Muscle layer of colon (tissue), 2 donors: ENCODE data around the gene PDGFD.

ENCODE experiments used
- H3K27ac ChIP-seq: one replicate; pipeline ENCODE4 v1.7.0; 2013; ENCODE audit warnings: low read depth, mild to moderate bottlenecking, low read length, moderate library complexity
- H3K27me3 ChIP-seq, 2 donors: one replicate each; pipeline ENCODE4 v1.7.0; 2013; ENCODE audit warnings: low read length in 2 of 2, mild to moderate bottlenecking in 2 of 2; ENCODE audit not compliant: insufficient read depth in 2 of 2, control insufficient read depth in 1 of 2
- H3K36me3 ChIP-seq: one replicate; pipeline ENCODE4 v1.7.0; 2013; ENCODE audit warnings: mild to moderate bottlenecking, low read length; ENCODE audit not compliant: insufficient read depth
- H3K4me1 ChIP-seq: one replicate; pipeline ENCODE4 v1.7.0; 2013; ENCODE audit warnings: mild to moderate bottlenecking, low read length; ENCODE audit not compliant: insufficient read depth
- H3K4me3 ChIP-seq, 2 donors: one replicate each; pipeline ENCODE4 v1.7.0; 2013; ENCODE audit warnings: low read length in 2 of 2, low read depth in 1 of 2, mild to moderate bottlenecking in 1 of 2, moderate library complexity in 1 of 2
- H3K9ac ChIP-seq: one replicate; pipeline ENCODE4 v1.7.0; 2013; ENCODE audit warnings: low read length
- H3K9me3 ChIP-seq: one replicate; pipeline ENCODE4 v1.7.0; 2013; ENCODE audit warnings: mild to moderate bottlenecking, low read length
- donor health status: abdominal sarcoma.
- donor health status: Adenocarcinoma of cecum.

The PDGFD gene

DNA sequence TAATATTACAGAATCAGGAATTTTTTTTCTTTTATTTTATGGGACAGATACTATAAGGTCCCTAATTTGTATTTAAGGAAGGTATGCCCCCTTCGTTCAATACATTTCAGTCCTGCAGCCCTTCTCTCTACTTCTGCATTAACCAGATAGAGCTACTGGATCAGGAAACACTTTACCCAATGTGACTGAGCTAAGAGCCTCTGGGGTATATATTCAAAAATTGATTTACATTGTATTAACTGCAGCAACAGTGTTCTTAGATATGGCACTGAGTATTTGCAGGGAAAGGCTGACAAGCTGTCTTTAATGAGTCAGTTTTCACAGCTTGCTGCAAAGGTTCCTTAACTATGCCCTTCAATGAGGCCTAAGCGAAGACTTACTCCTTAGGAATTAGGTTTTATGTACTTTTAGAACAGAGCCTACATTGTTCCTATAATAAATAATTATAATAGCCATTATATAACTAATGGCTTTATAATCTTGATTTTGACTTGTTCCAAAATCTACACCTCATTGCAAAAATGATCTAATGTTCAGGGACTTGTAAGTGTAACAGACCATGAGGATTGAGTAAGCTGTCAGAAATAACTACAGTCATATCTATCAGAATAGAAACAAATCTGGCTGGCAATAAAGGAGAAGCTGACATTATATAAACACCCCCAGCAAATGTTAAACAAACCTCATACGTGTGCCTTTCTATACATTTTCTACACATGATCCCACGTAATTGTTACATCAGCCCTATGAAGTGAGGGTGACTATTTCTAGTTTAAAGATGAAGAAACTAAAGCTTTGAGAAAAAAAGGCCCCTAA lies 72.5 kb downstream of the PDGFD start:
- H3K4me1 ChIP-seq, result no peaks in the 10 kb centered on the region
- H3K27ac ChIP-seq, result no peak overlapping the region
- no peaks in the 10 kb centered on the region for H3K36me3 ChIP-seq
- H3K27me3 ChIP-seq, result no peaks in the 10 kb centered on the region
- H3K9ac ChIP-seq, result no peak overlapping the region
- H3K9me3 ChIP-seq, result no peaks in the 10 kb centered on the region
- no peak overlapping the region for H3K4me3 ChIP-seq

DNA sequence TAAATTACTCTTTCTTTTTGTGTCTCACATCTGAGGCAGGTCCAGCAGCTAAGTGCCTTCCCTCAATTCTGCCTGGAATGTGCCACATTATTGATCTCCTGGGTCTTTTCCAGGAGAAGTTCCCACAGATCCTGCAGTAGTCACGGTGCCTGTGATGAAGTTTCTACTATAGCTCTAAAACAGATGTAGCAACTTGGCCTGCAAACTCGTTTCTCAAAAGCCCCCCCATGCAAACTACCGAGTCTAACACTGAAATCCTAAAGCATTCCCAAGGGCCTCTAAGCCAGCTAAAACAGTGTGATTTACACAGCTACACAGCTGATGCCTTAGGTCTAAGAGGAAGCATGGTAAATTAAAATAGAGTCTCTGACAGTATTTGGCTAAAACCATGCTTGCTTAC lies 73.2 kb downstream of the PDGFD start:
- H3K9me3 ChIP-seq, result no peaks in the 10 kb centered on the region
- no peak overlapping the region for H3K4me3 ChIP-seq

DNA sequence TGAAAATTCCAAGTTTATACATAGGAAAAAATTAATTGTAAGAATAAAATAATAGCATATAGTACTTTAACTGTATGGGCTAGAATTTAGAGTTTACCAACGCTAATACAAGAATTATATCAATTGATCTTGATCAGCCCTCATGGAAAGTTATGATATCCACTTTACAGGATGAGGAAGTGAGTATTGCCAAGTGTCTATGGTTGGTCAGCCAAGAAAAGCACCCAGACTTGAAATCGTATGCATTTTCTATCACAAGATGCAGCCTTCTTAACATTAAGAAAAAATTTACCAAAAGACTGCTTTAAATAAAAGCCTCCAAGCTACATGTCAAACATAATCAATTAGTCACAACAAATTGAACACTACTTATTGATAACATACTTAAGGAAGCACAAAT lies 74.5 kb downstream of the PDGFD start:
- Histone ChIP-seq H3K27me3 (no peaks in the 10 kb centered on the region), H3K9ac (no peak overlapping the region), H3K4me1 (no peaks in the 10 kb centered on the region), H3K27ac (no peak overlapping the region), H3K4me3 (no peak overlapping the region), H3K36me3 (no peaks in the 10 kb centered on the region), H3K9me3 (no peaks in the 10 kb centered on the region)

More for the DNA sequence above, 73.2 kb downstream of the PDGFD start:
- H3K27me3 ChIP-seq, result no peaks in the 10 kb centered on the region
- no peaks in the 10 kb centered on the region for H3K4me1 ChIP-seq
- no peak overlapping the region for H3K27ac ChIP-seq
- no peak overlapping the region for H3K9ac ChIP-seq
- no peaks in the 10 kb centered on the region for H3K36me3 ChIP-seq

DNA sequence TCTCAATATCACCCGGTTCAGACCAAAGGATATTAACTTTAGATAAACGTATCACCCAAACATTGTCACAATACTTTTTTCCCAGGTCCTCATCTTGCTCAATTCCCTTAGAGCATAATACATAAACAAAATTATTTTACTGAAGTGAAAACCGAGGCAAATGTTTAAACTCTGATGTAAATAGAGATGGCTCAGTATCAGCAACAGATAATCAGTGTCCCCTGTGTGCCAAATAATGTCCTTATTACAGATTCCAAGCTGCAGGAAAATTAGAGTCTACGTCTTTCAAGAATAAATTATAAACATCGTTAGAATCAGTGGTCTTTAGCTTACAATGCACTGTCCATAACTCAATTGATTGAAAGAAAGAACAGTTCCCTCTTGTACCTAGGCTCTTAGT lies 77.3 kb downstream of the PDGFD start:
- H3K4me1 ChIP-seq, result no peaks in the 10 kb centered on the region
- H3K9ac ChIP-seq, result no peak overlapping the region
- no peak overlapping the region for H3K4me3 ChIP-seq
- no peaks in the 10 kb centered on the region for H3K9me3 ChIP-seq
- H3K27me3 ChIP-seq, result no peaks in the 10 kb centered on the region
- no peak overlapping the region for H3K27ac ChIP-seq
- no peaks in the 10 kb centered on the region for H3K36me3 ChIP-seq

DNA sequence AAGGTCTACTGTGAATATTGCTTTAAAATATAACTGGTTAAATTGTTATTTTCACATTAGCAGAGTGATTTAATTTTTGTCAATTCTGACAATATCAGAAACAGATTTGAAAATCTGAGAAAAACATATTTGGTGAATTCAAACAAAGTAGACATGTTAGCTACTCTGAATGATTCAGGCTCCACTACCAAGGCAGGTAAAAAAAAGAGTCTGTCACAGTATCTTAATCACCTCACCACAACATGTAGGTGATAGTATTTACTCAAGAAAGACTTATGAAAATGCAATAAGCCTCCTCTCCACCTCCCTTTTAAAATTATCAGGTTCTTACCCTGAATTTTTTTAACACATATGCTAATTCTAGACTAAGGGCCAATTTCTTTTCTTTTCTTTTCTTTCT lies 85.0 kb downstream of the PDGFD start:
- H3K4me1 ChIP-seq, result no peaks in the 10 kb centered on the region
- no peaks in the 10 kb centered on the region for H3K36me3 ChIP-seq
- H3K9ac ChIP-seq, result no peak overlapping the region
- H3K27ac ChIP-seq, result no peak overlapping the region
- H3K27me3 ChIP-seq, result no peaks in the 10 kb centered on the region
- H3K4me3 ChIP-seq, result no peak overlapping the region
- H3K9me3 ChIP-seq, result no peaks in the 10 kb centered on the region

DNA sequence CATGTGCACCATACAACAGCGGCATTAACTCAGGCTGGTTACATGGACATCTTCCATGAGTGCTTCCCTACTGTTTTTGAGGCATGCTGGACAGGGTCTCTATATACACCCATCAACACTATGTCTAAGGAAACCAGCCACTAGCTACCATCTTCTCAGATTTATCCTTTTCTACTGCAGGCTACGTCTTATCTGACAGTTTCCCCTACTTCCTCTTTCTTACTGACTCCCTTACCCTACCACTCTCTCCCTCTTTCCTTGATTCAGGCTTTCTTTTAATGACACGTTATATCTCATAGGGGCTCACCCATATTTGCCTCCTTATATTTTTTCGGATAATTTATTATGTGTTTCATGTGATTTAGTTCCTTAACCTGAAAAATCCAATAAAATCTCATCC lies 85.7 kb downstream of the PDGFD start:
- H3K27ac ChIP-seq, result no peak overlapping the region
- H3K4me3 ChIP-seq, result no peak overlapping the region
- H3K9ac ChIP-seq, result no peak overlapping the region
- H3K9me3 ChIP-seq, result no peaks in the 10 kb centered on the region
- H3K4me1 ChIP-seq, result no peaks in the 10 kb centered on the region
- no peaks in the 10 kb centered on the region for H3K27me3 ChIP-seq
- no peaks in the 10 kb centered on the region for H3K36me3 ChIP-seq

DNA sequence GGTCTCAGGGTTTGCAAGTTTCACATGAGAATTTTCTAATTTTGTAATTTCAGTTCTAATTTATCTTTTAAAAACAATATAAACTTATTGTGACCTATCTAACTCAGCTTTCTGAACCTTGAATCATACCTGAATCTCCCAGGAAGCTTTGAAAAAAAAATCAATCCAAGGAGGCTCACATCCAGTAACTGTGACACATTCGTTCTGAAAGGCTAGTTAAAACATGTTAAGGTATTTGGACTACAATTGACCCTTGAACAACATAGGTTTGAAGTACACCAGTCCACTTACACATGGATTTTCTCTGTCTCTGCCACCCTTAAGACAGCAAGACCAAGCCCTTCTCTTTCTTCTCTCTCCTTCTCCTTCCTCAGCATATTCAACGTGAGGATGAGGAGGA lies 87.5 kb downstream of the PDGFD start:
- no peaks in the 10 kb centered on the region for H3K9me3 ChIP-seq
- H3K9ac ChIP-seq, result no peak overlapping the region
- H3K4me3 ChIP-seq, result no peak overlapping the region
- H3K27me3 ChIP-seq, result no peaks in the 10 kb centered on the region
- no peaks in the 10 kb centered on the region for H3K4me1 ChIP-seq
- H3K27ac ChIP-seq, result no peak overlapping the region
- no peaks in the 10 kb centered on the region for H3K36me3 ChIP-seq

DNA sequence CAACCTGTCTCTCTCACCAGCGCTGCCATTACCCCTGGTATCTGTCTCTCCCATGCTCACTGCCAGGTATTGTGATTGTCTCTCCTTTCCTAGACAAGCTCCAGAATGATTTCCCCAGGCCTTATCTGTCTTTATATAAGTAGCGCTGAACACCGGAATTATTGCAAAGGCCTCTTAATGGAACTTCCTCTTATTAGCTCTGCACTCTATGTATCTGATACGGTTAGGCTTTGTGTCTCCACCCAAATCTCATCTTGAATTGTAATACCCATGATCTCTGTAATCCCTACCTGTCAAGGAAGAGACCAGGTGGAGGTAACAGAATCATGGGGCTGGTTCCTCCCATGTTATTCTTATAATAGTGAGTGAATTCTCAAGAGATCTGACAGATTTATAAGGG lies 88.2 kb downstream of the PDGFD start:
- Histone ChIP-seq H3K27ac (no peak overlapping the region), H3K9ac (no peak overlapping the region), H3K36me3 (no peaks in the 10 kb centered on the region), H3K4me1 (no peaks in the 10 kb centered on the region), H3K27me3 (no peaks in the 10 kb centered on the region), H3K4me3 (no peak overlapping the region), H3K9me3 (no peaks in the 10 kb centered on the region)

DNA sequence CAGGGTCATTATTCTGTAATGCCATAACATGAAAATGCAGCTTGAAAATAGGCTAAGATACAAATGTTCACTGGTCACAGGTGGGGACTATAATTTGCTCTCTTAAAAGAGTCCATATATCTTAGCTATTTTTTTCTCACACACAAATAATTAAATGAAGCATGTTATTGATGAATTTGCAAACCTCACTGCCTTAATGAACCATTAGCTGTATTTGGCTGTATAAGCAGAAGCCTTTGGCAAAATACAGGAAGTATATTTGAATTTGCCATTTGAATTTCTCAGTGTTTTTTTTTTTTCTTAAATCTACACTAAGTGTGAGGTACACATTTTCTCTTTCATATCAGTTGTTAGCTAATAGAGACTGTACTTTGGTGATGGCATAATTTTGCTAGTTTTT lies 88.9 kb downstream of the PDGFD start:
- H3K27me3 ChIP-seq, result no peaks in the 10 kb centered on the region
- H3K4me3 ChIP-seq, result no peak overlapping the region
- H3K4me1 ChIP-seq, result no peaks in the 10 kb centered on the region
- no peaks in the 10 kb centered on the region for H3K9me3 ChIP-seq
- H3K9ac ChIP-seq, result no peak overlapping the region
- H3K36me3 ChIP-seq, result no peaks in the 10 kb centered on the region
- no peak overlapping the region for H3K27ac ChIP-seq

DNA sequence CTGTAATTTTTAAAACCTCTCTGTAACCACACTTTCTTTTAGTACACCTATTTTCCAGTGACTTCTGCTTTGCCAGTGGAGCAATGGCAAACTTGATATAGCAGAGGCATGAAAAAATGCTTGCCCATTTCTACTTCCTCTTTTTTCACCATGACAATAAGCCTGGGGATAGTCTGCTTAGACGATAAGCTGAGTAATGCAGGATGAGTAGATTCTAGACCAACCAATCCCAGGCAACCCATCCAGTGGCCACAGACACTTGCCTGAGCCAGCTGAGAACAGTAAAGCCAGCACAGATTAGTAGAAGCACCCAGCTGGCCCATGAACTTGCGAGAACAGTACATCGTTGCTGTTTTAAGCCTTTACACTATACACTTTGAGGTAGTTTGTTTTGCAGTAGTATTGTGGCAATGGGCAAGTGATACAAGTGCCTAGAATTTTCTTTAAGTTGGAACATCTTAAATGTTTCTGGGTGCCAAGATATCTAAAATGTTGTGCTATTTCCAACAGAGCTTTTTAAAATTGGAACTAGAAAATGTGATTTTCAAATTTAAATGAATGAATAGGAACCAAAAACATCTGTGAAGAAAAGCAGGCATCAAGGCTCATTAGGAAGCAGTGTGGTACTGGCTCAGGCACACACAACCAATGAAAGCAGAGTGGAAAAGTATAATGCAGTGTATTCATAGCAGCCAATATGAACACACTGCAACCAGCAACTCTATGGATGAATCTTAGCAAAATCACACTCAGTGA lies 89.8 kb downstream of the PDGFD start:
- H3K27ac ChIP-seq, result no peak overlapping the region

DNA sequence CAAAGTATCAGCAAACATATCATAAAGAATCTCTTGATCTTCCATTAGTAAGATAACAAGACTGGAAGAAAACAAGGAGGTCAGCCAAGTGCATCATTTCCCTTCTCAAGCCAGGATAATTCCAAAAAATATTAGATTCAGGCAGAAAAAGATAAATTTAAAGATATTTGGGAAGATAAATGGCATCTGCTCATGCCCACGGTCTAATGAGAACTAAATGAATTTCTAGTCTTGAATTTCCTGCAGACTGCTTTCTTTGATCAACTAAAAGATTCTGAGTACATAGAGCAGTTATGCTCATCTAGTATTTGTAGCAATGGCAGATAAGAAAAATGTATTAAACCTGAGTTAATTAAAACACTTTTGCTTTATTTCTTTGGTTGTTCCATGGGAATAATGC lies 96.4 kb downstream of the PDGFD start:
- H3K9ac ChIP-seq, result no peak overlapping the region
- no peak overlapping the region for H3K4me3 ChIP-seq
- H3K27ac ChIP-seq, result no peak overlapping the region
- no peaks in the 10 kb centered on the region for H3K27me3 ChIP-seq
- peaks cover 6% of the 10 kb centered on the region for H3K4me1 ChIP-seq
- H3K9me3 ChIP-seq, result no peaks in the 10 kb centered on the region
- no peaks in the 10 kb centered on the region for H3K36me3 ChIP-seq

More for the DNA sequence above, 89.8 kb downstream of the PDGFD start:
- Histone ChIP-seq H3K4me3 (no peak overlapping the region), H3K4me1 (no peaks in the 10 kb centered on the region), H3K9ac (no peak overlapping the region), H3K36me3 (no peaks in the 10 kb centered on the region), H3K9me3 (no peaks in the 10 kb centered on the region), H3K27me3 (no peaks in the 10 kb centered on the region)
